HG03575 (cell line): ENCODE measurements around the gene NPAS3.

ENCODE experiments used
- ATAC-seq: cut with Tn5 transposase; IDR thresholded peaks from one replicate; pipeline ENCODE4 v1.9.1; 2021; ENCODE audit not compliant: unreplicated experiment, insufficient number of reproducible peaks, low FRiP score; ENCODE audit errors: extremely low read depth

Gene NPAS3

DNA sequence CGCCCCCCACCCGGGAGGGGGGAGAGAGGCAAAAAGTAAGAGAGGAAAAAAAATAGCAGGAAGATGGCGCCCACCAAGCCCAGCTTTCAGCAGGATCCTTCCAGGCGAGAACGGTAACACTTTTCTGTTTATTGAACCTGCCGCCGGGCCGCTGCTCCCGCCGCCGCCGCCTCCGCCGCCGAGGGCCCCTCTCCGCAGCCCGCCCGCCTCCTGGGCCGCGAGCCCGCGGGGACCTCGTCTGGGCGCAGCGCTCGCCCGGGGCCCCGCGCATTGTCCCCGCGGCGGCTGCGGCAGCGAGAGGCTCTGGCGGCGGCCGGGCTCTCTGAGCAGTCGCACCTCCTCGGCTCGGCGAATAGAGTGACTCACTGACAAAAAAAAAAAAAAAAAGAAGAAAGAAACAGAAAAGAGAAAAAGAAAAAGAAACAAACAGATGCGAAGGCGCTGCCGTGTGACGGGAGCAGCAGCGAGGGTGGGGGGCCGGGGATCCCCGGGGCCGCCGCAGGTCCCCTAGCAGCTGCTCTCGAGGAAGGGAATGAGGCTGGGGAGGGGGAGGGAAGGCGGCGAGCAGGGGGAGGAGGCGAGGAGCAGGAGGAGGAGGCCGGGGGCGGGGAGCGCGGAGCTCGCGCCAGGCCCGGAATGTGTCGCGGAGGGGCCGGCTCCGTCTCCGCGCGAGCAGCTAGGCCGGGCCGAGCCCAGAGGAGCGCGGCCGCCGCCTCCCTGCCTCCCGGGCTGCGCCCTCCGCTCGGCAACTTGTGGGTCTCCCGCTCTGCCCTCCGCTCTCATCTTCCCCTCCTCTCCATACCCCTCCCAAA, 781 bp downstream of the NPAS3 start:
- ATAC-seq = no peak

DNA sequence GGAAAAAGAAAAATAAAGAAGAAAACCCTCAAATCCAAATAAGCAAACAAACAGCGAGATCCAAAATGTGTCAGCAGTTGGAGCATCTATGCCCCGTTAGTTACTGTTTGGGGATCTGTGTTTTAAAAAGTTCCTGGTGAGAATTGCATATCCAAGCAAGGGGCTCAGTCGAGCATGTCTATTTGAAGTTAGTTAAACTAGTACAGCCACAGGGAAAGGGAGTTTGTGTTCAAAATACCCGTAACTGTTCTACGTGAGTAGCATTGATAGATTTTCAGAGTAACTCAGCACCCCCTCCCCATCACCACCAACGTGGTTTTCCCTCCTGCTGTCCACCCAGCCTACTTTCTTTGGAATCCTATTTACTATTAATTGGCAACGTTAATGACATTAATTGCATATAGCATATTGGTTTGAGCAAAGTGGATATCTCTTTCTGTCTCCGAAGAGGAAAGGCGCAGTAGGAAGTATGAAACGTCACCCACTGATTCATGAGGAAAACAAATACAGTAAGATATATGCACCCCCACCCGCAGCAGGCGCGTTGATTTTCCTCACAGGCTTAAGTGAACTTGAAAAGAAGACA, 1.5 kb downstream of the NPAS3 start:
- no peak for ATAC-seq

DNA sequence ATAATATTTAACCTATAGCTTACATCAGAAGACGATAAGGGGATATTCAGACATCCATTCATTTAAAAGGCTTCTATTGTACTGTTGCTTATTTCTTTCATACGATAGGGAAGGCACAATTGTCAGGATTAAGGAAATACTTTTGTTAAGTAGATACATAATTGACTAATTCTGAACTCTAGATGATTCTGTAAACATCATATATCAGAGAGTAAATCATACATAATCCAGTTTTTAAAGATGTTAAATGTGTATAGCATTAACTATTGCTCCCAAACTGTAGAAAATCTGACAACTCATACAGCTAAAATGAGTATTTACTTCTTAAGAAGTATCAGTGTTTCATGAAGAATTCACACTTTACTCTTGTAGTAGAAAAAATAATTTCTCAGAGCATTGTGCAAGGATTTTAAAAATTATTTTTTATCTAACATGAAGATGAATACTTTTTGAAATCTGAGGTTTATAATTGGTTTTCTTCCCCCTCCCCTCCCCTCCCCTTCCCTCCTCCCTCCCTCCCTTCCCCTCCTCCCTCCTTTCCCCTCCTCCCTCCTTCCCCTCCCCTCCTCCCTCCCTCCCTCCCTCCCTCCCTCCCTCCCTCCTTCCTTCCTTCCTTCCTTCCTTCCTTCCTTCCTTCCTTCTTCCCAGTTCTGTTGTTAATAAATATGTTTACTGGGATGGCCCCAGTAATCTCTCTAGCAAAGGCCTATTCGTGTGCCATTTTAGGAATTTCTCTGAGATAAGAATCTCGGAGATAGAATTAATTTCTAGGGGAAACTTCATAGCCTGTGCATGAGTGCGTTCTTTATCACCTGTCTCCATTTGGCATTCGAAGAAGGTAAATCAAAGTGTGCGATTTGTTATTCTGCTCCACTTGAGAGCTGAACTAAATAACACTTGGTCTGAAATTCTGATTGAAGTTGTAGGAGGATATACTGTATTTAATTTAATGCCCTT, 2.3 kb downstream of the NPAS3 start:
- no peak for ATAC-seq

DNA sequence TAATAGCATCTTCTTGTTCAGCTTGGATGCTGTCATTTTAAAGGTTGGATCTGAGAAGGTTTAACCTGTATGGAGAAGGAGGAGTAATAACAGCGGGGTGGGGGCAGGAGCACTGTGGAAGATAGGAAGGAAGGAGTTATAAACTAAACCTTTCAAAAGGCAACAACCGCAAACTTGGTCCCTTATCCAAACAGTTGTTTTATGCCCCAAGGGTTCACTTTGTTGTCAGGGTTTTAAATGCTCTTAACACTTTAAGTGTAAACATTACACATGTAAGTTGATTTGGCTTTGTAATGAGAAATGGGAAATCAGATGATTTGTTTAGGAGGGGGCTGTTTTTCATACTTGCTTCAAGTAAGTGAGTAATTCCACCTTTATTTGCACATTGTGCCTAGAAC, 3.0 kb downstream of the NPAS3 start:
- no peak for ATAC-seq

DNA sequence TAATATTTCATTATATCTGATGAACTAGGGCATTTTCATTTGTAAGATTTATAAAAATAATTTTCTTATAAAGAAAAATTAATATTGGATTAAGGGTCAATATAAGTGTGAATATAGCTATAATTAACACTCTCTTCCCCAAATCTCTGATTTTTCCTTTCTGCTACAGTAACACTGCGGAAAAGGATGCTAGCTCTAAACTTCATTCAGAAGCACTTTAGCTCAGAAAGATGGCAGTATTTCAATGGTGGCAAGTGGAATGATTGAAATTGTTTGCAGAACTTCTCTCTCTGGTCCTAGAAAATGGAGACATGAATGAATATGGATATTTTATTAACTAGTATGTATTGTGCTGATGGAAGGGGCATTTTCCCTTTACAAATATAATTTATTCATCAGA, 8.4 kb downstream of the NPAS3 start:
- ATAC-seq = no peak

DNA sequence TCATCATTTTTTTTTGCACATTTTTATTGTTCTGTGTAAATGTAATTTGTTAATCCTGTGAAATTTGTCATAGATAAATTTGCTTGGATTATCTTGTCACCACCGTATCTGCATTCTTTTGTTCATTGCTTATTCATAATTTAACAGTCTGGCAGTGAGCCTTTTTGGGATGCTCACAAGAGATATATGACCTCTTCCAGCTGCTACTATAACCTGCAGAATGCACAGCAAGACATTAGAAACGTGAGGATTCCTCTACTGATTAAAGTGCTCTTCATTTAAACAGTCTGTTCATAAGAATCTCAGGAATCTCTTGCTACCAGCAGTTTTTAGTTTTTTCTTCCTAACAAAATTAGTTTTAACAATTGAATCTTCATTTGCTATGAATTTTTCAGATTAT, 9.1 kb downstream of the NPAS3 start:
- no peak for ATAC-seq

DNA sequence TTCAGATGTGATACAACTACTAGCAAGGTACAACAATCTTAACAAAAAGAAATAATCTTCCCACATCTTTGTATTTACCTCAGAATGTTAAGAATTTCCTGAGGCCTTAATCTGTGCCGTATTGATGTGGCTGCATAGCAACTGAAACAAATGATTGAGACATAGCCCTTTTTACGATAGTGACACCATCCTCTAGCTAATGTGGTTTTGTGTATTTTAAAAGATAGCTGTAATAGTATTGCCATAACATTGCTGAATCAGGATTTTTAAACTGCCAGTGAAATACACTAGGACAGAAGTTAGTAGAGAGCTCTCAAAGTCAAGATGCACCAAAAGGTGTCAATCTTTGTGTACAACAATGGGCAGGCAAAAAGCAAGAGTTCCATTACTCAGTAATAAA, 11.9 kb downstream of the NPAS3 start:
- ATAC-seq = no peak

DNA sequence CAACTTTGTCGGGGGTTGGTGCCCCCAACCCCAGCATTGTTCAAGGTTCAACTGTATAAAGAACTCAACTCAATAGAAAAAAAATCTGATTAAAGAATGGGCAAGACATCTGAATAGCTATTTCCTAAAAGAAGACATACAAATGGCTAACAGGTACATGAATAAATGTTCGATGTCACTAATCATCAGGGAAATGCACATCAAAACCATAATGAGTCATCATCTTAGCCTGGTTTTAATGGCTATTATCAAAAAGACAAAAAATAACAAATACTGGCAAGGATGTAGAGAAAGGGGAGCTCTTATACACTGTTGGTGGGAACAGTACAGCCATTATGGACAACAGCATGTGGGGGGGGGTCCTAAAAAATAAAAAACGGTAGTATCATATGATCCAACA, 28.7 kb downstream of the NPAS3 start:
- no peak for ATAC-seq

DNA sequence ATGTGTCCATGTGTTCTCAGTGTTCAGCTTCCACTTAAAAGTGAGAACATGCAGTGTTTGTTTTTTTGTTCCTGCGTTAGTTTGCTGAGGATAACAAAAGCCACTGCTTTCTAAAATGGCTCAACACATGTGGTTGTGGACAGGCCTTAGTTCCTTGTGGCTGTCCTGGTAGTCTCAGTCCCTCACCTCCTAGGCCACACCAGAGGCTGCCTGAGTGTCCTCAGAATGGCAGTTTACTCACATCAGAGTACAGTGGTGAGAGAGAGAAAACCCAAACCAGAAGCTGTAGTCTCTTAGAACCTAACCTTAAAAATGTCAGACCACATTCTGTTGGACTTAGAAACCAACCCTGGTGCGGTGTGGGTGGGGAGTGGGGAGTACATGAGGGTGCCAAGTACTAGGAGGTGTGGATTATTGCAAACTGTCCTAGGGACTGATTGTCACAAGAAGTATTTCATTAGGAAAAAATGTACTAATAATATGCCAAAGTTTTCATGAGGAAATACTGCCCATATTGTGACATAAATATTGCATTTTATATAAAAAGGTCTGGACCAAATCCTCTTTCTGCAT, 30.4 kb downstream of the NPAS3 start:
- no peak for ATAC-seq

DNA sequence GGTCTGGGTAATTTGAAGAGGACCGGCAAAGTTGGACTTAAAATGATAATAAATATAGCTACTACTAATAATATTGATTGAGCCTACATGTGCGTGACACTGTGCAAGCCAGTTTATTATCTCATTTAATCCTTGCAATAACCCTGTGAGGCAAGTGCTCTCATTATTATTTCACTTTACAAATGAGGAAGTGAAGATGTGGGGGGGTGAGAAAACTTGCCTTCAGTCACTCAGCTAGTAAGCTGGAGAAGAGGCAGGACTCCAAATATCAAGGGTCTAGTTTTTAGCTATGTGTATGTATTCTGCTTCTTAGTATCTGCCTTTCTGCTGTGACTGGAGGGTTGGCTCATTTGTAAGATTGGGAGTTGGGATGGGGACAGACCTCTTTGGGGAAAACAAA, 39.2 kb downstream of the NPAS3 start:
- no peak for ATAC-seq

DNA sequence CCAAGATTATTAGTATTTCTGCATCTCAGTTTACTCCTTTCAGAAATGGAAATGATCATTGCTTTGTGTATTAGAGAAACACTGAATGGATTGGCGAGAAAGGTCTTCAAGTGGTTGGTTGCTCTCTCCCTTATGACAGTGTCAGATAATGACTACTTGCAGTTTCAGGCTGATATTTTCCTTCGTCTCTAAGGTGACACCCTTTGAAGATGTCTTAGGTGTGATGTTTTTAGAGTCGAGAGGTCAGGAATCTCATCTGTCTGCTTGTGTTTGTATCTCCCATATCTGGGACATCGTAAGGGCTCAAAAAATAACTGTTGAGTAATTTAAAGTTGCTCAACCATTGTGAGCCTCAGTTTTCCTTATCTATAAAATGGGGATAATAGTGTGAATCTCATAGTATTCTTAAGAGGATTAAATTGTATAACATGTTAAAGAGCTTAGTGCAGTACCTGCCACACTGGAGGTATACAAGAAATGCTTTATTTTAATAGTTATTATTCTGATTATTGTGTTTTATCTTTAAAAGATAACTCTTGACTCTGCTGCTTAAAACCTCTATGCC, 40.1 kb downstream of the NPAS3 start:
- no peak for ATAC-seq

DNA sequence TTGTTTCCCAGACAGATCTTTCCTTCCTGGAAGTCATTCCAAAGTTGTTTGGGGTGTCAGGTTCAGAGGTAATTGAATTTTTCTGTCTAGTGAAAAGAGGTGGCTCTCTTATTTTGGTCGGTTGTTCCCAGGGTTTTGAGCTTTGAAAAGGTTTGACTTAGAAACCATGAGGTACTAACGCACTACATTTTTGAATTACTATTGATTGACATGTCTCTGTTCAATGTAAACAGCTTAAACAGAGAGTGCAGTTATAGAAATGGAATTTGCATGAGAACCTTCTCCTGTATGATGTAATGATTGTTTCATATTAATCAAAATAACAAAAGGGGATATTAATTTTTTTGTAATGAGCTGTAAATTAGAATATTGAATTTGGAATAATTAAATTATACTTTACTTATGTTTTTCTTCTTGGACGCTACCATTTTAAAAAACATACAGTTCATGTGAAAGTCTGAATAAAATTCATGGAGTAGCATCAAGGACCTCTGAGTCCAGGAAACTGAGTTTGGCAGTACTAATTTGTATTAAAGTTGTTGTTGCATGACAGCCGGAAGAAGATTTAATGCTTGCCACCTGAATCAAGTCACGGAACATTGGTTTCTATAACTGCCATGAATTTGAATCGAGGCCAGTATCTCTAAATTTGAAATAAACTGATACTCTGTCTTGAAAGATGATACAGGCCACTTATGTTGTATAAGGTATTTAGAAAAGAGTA, 41.7 kb downstream of the NPAS3 start:
- ATAC-seq = no peak

DNA sequence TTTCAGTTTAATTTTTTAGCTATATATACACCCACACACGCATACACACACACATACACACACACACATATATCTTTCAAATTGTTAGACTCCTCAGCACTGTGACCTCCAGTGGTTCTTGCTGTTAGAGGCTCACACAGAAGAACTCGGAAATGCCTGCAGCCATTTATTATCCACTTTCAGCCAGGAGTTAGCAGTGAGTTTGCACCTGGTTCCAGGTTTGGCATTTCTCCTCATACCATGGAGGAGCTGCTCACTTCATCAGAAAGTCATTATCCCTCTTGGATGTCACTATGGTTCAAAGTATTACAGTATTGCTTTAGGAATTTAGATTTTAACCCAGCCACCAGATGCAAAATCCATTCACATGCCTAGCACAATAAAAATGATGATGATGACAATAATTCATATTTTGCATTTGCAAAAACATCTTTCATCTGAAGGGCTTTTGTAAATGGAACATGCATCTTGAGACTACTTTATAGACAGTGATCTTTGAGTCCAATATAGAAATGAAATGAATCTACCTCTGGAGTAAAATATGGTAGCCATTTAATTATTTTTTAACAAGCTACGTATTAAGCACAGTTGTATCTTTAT, 42.3 kb downstream of the NPAS3 start:
- ATAC-seq = no peak

DNA sequence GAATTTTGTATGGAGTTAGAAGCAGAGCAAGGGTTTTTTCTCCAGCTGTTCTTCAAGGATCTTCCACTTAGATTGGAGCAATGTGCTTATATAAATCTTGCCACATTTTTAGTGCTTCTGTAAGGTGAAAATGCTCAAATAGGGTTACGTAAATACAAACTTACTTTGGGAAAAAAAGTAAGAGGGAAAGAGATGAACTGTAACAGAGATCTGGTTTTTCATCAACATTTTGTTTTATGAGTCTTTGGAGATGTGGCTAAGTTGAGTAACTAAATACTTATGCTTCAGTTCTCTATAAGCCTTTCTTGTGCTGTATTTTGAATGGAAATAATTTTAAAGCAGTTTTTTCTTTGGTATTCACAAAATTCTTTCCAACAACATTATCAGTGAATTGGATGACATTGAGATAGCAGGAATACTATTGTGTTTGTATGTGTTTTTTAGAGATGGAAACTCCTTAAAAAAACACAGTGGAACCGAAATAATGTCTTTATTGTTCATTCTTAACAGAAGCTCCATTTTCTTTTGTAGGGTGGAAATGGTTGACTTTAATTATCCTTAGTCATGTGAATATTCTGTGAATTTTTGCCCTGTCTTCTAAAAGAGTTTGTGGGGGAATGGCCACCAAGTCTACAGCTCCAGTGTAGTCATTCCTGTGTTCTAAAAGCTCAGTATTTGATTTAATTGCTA, 45.7 kb downstream of the NPAS3 start:
- ATAC-seq = no peak

DNA sequence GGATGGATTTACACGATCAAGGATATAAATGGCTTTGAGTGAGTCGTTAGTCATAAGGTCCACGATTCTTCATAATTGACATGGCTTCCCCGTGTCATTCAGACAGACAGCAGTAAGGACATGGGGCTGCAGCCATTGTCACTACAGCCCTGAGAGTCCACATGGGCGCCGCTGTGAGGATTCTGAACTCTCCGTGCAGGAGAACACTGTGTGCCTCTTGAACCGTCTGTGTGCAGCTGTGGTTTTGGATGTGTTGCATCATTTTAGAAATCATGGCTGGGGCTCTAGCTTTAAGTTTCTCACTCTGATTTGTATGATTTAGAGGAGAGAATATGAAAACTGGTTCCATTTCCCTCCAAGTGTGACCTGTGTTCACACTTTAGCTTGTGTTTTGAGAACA, 47.2 kb downstream of the NPAS3 start:
- no peak for ATAC-seq

DNA sequence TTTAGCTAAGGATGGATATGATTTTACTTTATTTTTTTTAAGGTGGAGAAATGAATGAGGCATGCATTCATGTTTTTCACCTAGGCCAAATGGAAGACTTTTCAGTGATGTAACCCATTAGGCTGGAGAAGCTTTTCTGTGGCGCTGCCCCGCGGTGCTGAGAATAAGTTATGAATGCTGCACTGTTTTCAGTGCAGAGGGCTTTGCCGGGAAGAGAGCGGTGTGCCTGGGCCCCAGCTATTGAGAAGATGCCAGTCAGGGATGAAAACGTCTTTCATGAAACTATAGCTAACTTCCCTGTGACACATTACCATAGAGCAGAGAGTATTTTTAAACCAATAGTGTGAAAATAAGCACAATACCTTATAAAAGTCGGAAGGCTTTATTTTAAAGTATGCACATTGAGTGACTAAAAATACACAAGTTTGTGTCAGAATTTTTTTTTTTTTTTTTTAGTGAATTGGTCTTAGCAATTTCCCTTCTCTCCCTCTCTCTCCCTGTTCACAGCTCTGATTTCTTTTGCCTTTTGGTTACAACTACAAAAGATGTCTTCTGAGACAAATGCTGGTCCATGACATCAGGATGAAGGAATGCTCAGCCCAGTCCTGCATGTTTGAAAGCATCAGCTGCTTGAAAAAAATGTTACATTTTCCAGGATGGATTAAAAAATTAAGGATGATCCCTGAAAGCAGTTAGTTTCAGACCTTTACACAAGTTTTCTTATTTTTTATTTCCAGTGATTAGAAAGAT, 48.3 kb downstream of the NPAS3 start:
- no peak for ATAC-seq

DNA sequence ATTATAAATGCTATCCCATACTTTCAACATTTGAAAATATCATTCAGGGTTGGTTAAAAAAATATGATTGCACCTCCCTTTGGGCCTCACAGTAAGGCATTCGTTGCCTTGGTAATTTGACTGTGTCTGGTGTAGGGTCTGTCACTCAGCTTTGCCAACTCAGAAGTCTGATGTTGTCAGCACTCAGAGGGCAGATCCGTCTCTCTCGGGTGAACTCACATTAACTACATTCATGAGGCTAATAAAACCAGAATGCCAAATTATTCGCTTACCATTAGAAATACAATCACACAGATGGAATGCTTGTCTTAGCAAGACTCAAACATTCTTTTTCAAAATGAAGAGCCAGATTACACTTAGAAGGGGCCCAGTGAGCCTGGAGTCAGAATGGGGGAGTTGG, 53.0 kb downstream of the NPAS3 start:
- ATAC-seq = no peak
